ENCODE data around the gene NLRP13. TPM values are rescaled to one million over a fixed set of nuclear protein-coding genes. Genes with fewer than 3 reads are reported as not detected.

Gene NLRP13
- polyA plus RNA-seq, 1 donor (not counting 4 experiments of a cell fraction or from before 2014, with no cell fraction given) = not detected

DNA sequence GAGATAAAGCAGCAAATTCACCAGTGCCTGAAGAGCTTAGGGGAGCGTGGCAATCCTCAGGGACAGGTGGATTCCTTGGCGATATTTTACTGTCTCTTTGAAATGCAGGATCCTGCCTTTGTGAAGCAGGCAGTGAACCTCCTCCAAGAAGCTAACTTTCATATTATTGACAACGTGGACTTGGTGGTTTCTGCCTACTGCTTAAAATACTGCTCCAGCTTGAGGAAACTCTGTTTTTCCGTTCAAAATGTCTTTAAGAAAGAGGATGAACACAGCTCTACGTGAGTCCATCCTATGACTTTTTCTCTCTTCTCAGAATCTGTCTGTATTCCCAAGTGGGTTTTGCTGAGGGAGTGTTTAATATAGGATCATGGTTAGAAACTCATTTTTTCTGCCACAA, 73.2 kb downstream of the NLRP13 start:
- H3K9ac ChIP-seq (ENCODE audit: control insufficient read depth, extremely low read depth, insufficient read depth, low read length) = no peak overlapping the region
- no peaks in the 10 kb centered on the region for H3K9me1 ChIP-seq (ENCODE audit: control insufficient read depth, extremely low read depth, insufficient read depth, low read length)
- no peak for DNase-seq (ENCODE audit: low read depth, low spot score)
- H2AFZ ChIP-seq (ENCODE audit: control insufficient read depth, low read length) = no peak overlapping the region
- H3K4me2 ChIP-seq (ENCODE audit: control insufficient read depth, extremely low read depth, insufficient read depth, low read depth, low read length) = no peak overlapping the region
- no peaks in the 10 kb centered on the region for H3K4me1 ChIP-seq (ENCODE audit: control insufficient read depth, extremely low read depth, insufficient read depth, low read length)
- H3K36me3 ChIP-seq (ENCODE audit: control insufficient read depth in 2 of 2, extremely low read depth in 1 of 2, insufficient read depth in 2 of 2, low read length in 2 of 2) = no peaks in the 10 kb centered on the region
- H3K27ac ChIP-seq (ENCODE audit: control insufficient read depth, insufficient read depth, low read length) = no peak overlapping the region
- TF ChIP-seq, protein P1, sequence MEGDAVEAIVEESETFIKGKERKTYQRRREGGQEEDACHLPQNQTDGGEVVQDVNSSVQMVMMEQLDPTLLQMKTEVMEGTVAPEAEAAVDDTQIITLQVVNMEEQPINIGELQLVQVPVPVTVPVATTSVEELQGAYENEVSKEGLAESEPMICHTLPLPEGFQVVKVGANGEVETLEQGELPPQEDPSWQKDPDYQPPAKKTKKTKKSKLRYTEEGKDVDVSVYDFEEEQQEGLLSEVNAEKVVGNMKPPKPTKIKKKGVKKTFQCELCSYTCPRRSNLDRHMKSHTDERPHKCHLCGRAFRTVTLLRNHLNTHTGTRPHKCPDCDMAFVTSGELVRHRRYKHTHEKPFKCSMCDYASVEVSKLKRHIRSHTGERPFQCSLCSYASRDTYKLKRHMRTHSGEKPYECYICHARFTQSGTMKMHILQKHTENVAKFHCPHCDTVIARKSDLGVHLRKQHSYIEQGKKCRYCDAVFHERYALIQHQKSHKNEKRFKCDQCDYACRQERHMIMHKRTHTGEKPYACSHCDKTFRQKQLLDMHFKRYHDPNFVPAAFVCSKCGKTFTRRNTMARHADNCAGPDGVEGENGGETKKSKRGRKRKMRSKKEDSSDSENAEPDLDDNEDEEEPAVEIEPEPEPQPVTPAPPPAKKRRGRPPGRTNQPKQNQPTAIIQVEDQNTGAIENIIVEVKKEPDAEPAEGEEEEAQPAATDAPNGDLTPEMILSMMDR (optimal IDR thresholded peaks at IDR 0.05 in 1 of 3, IDR thresholded peaks at IDR 0.05 in 1 of 3, conservative IDR thresholded peaks at IDR 0.05 in 1 of 3; ENCODE audit: extremely low read depth in 1 of 3, insufficient read depth in 2 of 3, low read length in 3 of 3) = no peak
- no peak for TF ChIP-seq EZH2 (IDR thresholded peaks at IDR 0.05; ENCODE audit: low read length)
- dilution Hi-C loops (cut with MboI; ENCODE audit: extremely low pct_ligation_motif_present, low sequenced_read_pairs) = no loop called here
- peaks cover 3% of the 10 kb centered on the region for H3K9me3 ChIP-seq (ENCODE audit: control insufficient read depth, low read depth, low read length)
- no peak overlapping the region for H3K4me3 ChIP-seq (ENCODE audit: control insufficient read depth in 2 of 3, extremely low read depth in 1 of 3, insufficient read depth in 2 of 3, low read depth in 1 of 3, low read length in 3 of 3)
- no peaks in the 10 kb centered on the region for H4K20me1 ChIP-seq (ENCODE audit: control insufficient read depth, extremely low read depth, insufficient read depth, low read length)
- no peak for FAIRE-seq
- H3K79me2 ChIP-seq (ENCODE audit: control insufficient read depth, insufficient read depth, low read length) = no peaks in the 10 kb centered on the region
- H3K27me3 ChIP-seq (ENCODE audit: control insufficient read depth, extremely low read depth, insufficient read depth, low read length) = no peaks in the 10 kb centered on the region

DNA sequence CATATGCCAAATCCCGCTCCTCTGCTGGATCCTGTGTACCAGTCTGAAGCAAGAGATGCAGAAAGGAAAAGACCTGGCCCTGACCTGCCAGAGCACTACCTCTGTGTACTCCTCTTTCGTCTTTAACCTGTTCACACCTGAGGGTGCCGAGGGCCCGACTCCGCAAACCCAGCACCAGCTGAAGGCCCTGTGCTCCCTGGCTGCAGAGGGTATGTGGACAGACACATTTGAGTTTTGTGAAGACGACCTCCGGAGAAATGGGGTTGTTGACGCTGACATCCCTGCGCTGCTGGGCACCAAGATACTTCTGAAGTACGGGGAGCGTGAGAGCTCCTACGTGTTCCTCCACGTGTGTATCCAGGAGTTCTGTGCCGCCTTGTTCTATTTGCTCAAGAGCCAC, 73.7 kb downstream of the NLRP13 start:
- Histone ChIP-seq H3K27ac (ENCODE audit: control insufficient read depth, insufficient read depth, low read length) (no peak overlapping the region), H3K9me3 (ENCODE audit: control insufficient read depth, low read depth, low read length) (peaks cover 3% of the 10 kb centered on the region), H3K36me3 (ENCODE audit: control insufficient read depth in 2 of 2, extremely low read depth in 1 of 2, insufficient read depth in 2 of 2, low read length in 2 of 2) (no peaks in the 10 kb centered on the region), H3K4me2 (ENCODE audit: control insufficient read depth, extremely low read depth, insufficient read depth, low read depth, low read length) (no peak overlapping the region), H3K79me2 (ENCODE audit: control insufficient read depth, insufficient read depth, low read length) (no peaks in the 10 kb centered on the region), H3K4me1 (ENCODE audit: control insufficient read depth, extremely low read depth, insufficient read depth, low read length) (no peaks in the 10 kb centered on the region), H3K27me3 (ENCODE audit: control insufficient read depth, extremely low read depth, insufficient read depth, low read length) (no peaks in the 10 kb centered on the region), H3K9ac (ENCODE audit: control insufficient read depth, extremely low read depth, insufficient read depth, low read length) (no peak overlapping the region), H3K9me1 (ENCODE audit: control insufficient read depth, extremely low read depth, insufficient read depth, low read length) (no peaks in the 10 kb centered on the region), H4K20me1 (ENCODE audit: control insufficient read depth, extremely low read depth, insufficient read depth, low read length) (no peaks in the 10 kb centered on the region), H3K4me3 (ENCODE audit: control insufficient read depth in 2 of 3, extremely low read depth in 1 of 3, insufficient read depth in 2 of 3, low read depth in 1 of 3, low read length in 3 of 3) (no peak overlapping the region), H2AFZ (ENCODE audit: control insufficient read depth, low read length) (no peak overlapping the region)
- no peak for DNase-seq (ENCODE audit: low read depth, low spot score)
- dilution Hi-C loops (cut with MboI; ENCODE audit: extremely low pct_ligation_motif_present, low sequenced_read_pairs) = no loop called here
- TF ChIP-seq EZH2 (IDR thresholded peaks at IDR 0.05; ENCODE audit: low read length) = no peak
- TF ChIP-seq, protein P1 (optimal IDR thresholded peaks at IDR 0.05 in 1 of 3, IDR thresholded peaks at IDR 0.05 in 1 of 3, conservative IDR thresholded peaks at IDR 0.05 in 1 of 3; ENCODE audit: extremely low read depth in 1 of 3, insufficient read depth in 2 of 3, low read length in 3 of 3) = no peak
- no peak for FAIRE-seq

Measured in keratinocyte (primary cell).